GM19467 (cell line): ENCODE data around the gene MYBPC1.
"Not testable (repeated sequence)": the region's sequence is repeated elsewhere in the genome, so short reads cannot be mapped to it uniquely, and the experiment has no call there.

Experiments
- ATAC-seq: cut with Tn5 transposase; IDR thresholded peaks from one replicate; pipeline ENCODE4 v1.9.1; 2021; ENCODE audit warnings: mild to moderate bottlenecking, moderate library complexity; ENCODE audit not compliant: unreplicated experiment

Gene MYBPC1

GRCh38 chr12:101729842-101730241 is 135.1 kb downstream of the MYBPC1 start:
- ATAC-seq: no peak

DNA sequence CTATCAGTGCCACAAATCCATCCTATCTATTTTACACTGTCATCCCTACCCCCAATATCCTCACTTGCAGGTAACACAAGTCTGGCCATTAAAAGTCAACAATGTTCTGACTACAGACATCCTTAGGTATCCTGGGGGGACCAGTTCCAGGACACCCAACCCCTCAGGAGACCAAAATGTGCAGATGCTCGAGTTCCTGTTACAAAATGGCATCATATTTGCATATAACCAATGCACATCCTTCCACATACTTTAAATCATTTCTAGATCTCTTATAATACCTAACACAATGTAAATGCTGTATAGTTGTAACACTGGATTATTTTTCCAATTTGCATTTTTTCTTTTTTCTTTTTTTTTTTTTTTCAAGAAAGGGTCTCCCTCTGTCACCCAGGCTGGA is 137.5 kb downstream of the MYBPC1 start:
- ATAC-seq: no peak

DNA sequence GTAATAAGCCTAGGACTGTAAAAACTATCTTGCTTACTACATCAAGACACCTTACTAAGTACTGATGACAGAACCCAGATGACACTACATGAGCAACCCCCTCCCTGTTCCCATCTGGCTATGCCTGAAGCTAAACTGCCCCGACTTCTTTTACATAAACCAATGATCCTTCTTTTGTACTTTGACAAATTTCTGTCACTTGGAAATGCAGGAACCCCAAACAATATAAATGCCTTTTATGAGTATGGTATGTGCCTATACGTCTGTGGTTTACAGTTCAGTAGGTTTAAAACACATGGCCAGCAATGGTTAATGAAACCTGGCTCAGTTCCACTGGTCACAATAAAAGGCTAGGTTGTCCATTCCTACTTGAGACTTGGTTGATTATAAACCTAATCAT is 138.4 kb downstream of the MYBPC1 start:
- ATAC-seq: no peak

- not testable (repeated sequence) for ATAC-seq
Measured at GRCh38 chr12:101734482-101734881, 139.7 kb downstream of the MYBPC1 start.
